ENCODE results near the gene BOD1L1. TPM values are rescaled to one million over a fixed set of nuclear protein-coding genes. Genes with fewer than 3 reads are reported as not detected.

Gene BOD1L1
- total RNA-seq, 4 donors from 2014 or later: 41.0 to 113 (median 49.2) TPM

DNA sequence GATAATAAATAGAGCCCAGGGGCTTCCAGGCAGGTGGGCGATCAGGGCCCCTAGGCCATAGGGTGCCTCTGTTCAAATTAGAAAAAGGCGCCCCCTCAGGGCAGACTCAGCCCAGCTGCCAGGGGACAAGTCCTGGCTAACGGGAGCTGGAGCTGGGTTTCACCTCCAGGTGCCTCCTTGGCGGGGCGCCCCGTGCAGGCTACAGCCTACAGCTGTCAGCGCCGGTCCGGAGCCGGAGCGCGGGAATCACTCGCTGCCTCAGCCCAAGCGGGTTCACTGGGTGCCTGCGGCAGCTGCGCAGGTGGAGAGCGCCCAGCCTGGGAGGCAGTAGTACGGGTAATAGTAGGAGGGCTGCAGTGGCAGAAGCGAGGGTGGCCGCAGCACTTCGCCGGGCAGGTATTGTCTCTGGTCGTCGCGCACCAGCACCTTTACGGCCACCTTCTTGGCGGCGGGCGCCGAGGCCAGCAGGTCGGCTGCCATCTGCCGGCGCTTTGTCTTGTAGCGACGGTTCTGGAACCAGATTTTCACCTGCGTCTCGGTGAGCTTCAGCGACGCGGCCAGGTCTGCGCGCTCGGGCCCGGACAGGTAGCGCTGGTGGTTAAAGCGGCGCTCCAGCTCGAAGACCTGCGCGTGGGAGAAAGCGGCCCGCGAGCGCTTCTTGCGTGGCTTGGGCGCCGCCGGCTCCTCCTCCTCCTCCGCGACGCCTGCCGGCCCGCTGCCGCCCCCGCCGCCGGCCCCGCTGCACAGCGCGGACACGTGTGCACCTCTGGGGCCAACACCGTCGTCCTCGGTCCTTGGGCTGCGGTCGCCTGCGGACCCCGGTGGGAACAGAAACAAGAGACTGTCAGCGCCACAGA, 85.6 kb downstream of the BOD1L1 start:
- peak overlapping the region in 3 of 4 donors; percentile 20 to 37 (median 27) for H3K4me3 ChIP-seq

DNA sequence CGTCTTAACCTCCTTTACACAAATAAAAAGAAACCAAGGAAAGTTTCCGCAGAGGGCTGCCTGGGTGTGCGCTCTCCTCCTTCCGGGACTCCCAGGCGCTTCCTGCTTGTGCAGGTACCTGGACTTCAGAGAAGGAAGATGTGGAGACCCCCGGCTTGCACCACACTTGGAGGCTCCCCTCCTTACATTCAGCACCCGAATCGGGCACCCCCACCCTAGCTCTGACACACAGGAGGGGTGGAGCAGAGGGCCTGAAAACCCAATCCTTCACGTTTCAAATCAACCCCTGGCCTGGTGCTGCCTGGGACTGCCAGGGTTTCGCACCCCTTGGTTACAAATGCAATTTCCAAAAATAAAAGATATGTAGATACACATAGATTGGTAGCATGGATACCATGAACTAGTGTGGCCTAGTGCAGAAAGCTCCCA, 86.3 kb downstream of the BOD1L1 start:
- Histone ChIP-seq H3K4me1 (peaks cover 0 to 33% (median 17%) of the 10 kb centered on the region in 4 donors), H3K9me3 (peaks cover 0 to 16% (median 0%) of the 10 kb centered on the region in 4 donors), H3K4me3 (no peak overlapping the region), H3K36me3 (no peaks in the 10 kb centered on the region), H3K27me3 (peaks cover 1 to 66% of the 10 kb centered on the region in 2 donors), H3K27ac (no peak overlapping the region)
- TF ChIP-seq, protein P1, sequence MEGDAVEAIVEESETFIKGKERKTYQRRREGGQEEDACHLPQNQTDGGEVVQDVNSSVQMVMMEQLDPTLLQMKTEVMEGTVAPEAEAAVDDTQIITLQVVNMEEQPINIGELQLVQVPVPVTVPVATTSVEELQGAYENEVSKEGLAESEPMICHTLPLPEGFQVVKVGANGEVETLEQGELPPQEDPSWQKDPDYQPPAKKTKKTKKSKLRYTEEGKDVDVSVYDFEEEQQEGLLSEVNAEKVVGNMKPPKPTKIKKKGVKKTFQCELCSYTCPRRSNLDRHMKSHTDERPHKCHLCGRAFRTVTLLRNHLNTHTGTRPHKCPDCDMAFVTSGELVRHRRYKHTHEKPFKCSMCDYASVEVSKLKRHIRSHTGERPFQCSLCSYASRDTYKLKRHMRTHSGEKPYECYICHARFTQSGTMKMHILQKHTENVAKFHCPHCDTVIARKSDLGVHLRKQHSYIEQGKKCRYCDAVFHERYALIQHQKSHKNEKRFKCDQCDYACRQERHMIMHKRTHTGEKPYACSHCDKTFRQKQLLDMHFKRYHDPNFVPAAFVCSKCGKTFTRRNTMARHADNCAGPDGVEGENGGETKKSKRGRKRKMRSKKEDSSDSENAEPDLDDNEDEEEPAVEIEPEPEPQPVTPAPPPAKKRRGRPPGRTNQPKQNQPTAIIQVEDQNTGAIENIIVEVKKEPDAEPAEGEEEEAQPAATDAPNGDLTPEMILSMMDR (IDR thresholded peaks at IDR 0.05): no peak
- TF ChIP-seq POLR2A (IDR thresholded peaks at IDR 0.05): no peak
- DNase-seq: no peak

More for the DNA sequence above, 85.6 kb downstream of the BOD1L1 start:
- no peaks in the 10 kb centered on the region for H3K36me3 ChIP-seq
- peaks cover 0 to 38% (median 19%) of the 10 kb centered on the region in 4 donors for H3K4me1 ChIP-seq
- H3K27ac ChIP-seq: no peak overlapping the region
- DNase-seq: peak in 1 of 3 donors; percentile 70
- peaks cover 4 to 73% of the 10 kb centered on the region in 2 donors for H3K27me3 ChIP-seq
- peaks cover 0 to 13% (median 0%) of the 10 kb centered on the region in 4 donors for H3K9me3 ChIP-seq
- no peak for TF ChIP-seq POLR2A (IDR thresholded peaks at IDR 0.05)
- TF ChIP-seq, protein P1 (IDR thresholded peaks at IDR 0.05): peak in 3 of 6 experiments; percentile 21 to 36 (median 35)

DNA sequence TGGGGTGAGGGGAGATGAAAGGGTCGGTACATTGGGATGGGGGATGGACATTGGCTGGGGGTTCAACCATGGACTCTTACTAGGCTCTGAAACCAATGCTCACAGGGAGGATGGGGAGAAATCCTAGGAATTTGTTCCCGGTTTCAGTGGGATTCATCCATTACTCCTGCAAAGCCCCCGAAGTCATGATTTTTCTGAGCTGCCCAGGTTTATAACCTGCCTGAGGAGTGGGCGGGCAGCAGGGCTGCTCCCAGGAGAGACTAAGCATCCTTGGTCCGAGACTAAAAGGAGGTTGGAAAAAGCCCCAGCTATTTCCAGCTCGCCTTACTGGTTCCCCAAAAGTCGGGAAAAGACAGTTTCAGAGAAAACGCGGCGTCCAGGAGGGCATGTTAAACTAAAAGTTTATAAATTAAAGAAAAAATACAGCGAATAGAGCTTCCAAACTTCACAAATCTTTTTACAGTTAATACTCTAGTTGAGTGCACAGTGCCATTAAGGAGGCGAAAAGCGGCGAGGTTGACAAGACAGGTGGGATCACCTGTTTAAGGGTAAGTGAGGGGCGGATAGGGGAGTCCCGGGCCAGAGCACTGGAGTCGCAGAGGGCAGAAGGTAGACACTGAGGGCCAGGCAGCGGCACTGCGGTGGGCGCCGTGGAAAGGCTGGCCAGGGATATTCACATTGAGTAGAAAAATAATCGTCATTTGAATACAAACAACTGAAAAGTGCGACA, 86.9 kb downstream of the BOD1L1 start:
- no peak for TF ChIP-seq POLR2A (IDR thresholded peaks at IDR 0.05)
- TF ChIP-seq, protein P1 (IDR thresholded peaks at IDR 0.05): no peak
- H3K27ac ChIP-seq: no peak overlapping the region
- no peaks in the 10 kb centered on the region for H3K36me3 ChIP-seq
- no peak for DNase-seq
- H3K4me3 ChIP-seq: no peak overlapping the region
- peaks cover 0 to 16% (median 0%) of the 10 kb centered on the region in 4 donors for H3K9me3 ChIP-seq
- peaks cover 0 to 33% (median 17%) of the 10 kb centered on the region in 4 donors for H3K4me1 ChIP-seq
- H3K27me3 ChIP-seq: peaks cover 0 to 64% of the 10 kb centered on the region in 2 donors

GRCh38 chr4:13539619-13540445, 87.7 kb downstream of the BOD1L1 start:
- no peak for DNase-seq
- Histone ChIP-seq H3K27me3 (peaks cover 0 to 57% of the 10 kb centered on the region in 2 donors), H3K9me3 (peaks cover 0 to 16% (median 0%) of the 10 kb centered on the region in 4 donors), H3K4me3 (no peak overlapping the region), H3K27ac (no peak overlapping the region), H3K4me1 (peaks cover 0 to 27% (median 13%) of the 10 kb centered on the region in 4 donors), H3K36me3 (no peaks in the 10 kb centered on the region)
- no peak for TF ChIP-seq POLR2A (IDR thresholded peaks at IDR 0.05)
- TF ChIP-seq, protein P1 (IDR thresholded peaks at IDR 0.05): no peak

All from Peyer's patch (tissue), 4 donors.